ENCODE measurements around the gene KEL.
A peak's percentile ranks its signal among the peaks of the same experiment; 100 is the strongest.

Gene KEL

GRCh38 chr7:142930126-142930730, 31.9 kb downstream of the KEL start:
- no peak for DNase-seq (ENCODE audit: low spot score)

- no peak for DNase-seq (ENCODE audit: low spot score)
Measured at GRCh38 chr7:142927949-142928348, 34.2 kb downstream of the KEL start.

- no peak for DNase-seq (ENCODE audit: low spot score)
Measured at GRCh38 chr7:142927085-142927745, 34.9 kb downstream of the KEL start.

- no peak for DNase-seq (ENCODE audit: low spot score)
Measured at GRCh38 chr7:142925413-142925812, 36.8 kb downstream of the KEL start.

GRCh38 chr7:142923391-142923790, 38.8 kb downstream of the KEL start:
- DNase-seq (ENCODE audit: low spot score) = no peak

GRCh38 chr7:142919656-142920055, 42.5 kb downstream of the KEL start:
- no peak for DNase-seq (ENCODE audit: low spot score)

- DNase-seq (ENCODE audit: low spot score) = no peak
Measured at GRCh38 chr7:142918901-142919300, 43.3 kb downstream of the KEL start.

- DNase-seq (ENCODE audit: low spot score) = no peak
Measured at GRCh38 chr7:142917447-142917846, 44.7 kb downstream of the KEL start.

GRCh38 chr7:142916508-142916907, 45.7 kb downstream of the KEL start:
- peak; percentile 58 for DNase-seq (ENCODE audit: low spot score)

- DNase-seq (ENCODE audit: low spot score) = no peak
Measured at GRCh38 chr7:142915315-142915714, 46.8 kb downstream of the KEL start.

- no peak for DNase-seq (ENCODE audit: low spot score)
Measured at GRCh38 chr7:142914121-142914520, 48.0 kb downstream of the KEL start.

- no peak for DNase-seq (ENCODE audit: low spot score)
Measured at GRCh38 chr7:142913566-142913965, 48.6 kb downstream of the KEL start.

GRCh38 chr7:142913051-142913450, 49.1 kb downstream of the KEL start:
- no peak for DNase-seq (ENCODE audit: low spot score)

- DNase-seq (ENCODE audit: low spot score) = no peak
Measured at GRCh38 chr7:142910481-142910880, 51.7 kb downstream of the KEL start.

- peak; percentile 32 for DNase-seq (ENCODE audit: low spot score)
Measured at GRCh38 chr7:142910031-142910433, 52.1 kb downstream of the KEL start.

GRCh38 chr7:142908921-142909890, 53.0 kb downstream of the KEL start:
- peak; percentile 42 for DNase-seq (ENCODE audit: low spot score)

GRCh38 chr7:142908290-142908689, 53.9 kb downstream of the KEL start:
- DNase-seq (ENCODE audit: low spot score) = no peak

- no peak for DNase-seq (ENCODE audit: low spot score)
Measured at GRCh38 chr7:142906643-142907042, 55.5 kb downstream of the KEL start.

- no peak for DNase-seq (ENCODE audit: low spot score)
Measured at GRCh38 chr7:142905759-142906158, 56.4 kb downstream of the KEL start.

GRCh38 chr7:142904128-142904527, 58.0 kb downstream of the KEL start:
- DNase-seq (ENCODE audit: low spot score) = no peak

GRCh38 chr7:142901426-142902259, 60.5 kb downstream of the KEL start:
- DNase-seq (ENCODE audit: low spot score) = no peak

GRCh38 chr7:142899661-142900060, 62.5 kb downstream of the KEL start:
- DNase-seq (ENCODE audit: low spot score) = no peak

All from kidney tubule cell (primary cell).